ENCODE measurements around the gene GFRA4. TPM values are rescaled to one million over a fixed set of nuclear protein-coding genes. Genes with fewer than 3 reads are reported as not detected.

Gene GFRA4
- total RNA-seq, 1 experiment from 2014 or later, result not detected

- in situ Hi-C loops (cut with HindIII; ENCODE audit: low pct_unique_long_range_greater_than_20kb, low sequenced_read_pairs) (no loop called here), intact Hi-C loops (cut with micrococcal nuclease; ENCODE audit: unreplicated experiment) (no loop called here)
- no peaks in the 10 kb centered on the region for H3K27me3 ChIP-seq (ENCODE audit: control insufficient read depth, insufficient read depth, low read length)
- no peak for ATAC-seq
- H3K4me1 ChIP-seq (ENCODE audit: control insufficient read depth, insufficient read depth, low read length), result no peaks in the 10 kb centered on the region
- DNase-seq (ENCODE audit: low read depth, low spot score), result no peak
- H3K27ac ChIP-seq (ENCODE audit: low read length), result no peak overlapping the region
- TF ChIP-seq TCF7L2 (IDR thresholded peaks at IDR 0.05; ENCODE audit: low read depth, low read length) (no peak), CTCF (IDR thresholded peaks at IDR 0.05) (no peak), POLR2AphosphoS5 (IDR thresholded peaks at IDR 0.05; ENCODE audit: low read depth, low read length) (no peak), REST (IDR thresholded peaks at IDR 0.05; ENCODE audit: insufficient read depth in 1 of 2, low read depth in 2 of 2, low read length in 1 of 2) (no peak), SIN3A (IDR thresholded peaks at IDR 0.05; ENCODE audit: borderline replicate concordance, insufficient read depth, low read depth, low read length) (no peak)
- no peaks in the 10 kb centered on the region for H3K36me3 ChIP-seq (ENCODE audit: control insufficient read depth, insufficient read depth, low read length)
- no TSS peak for BruUV-seq (replicated peaks)
- ChIA-PET CTCF (no interaction called here), POLR2A (no interaction called here)
- no peaks in the 10 kb centered on the region for H3K9me3 ChIP-seq (ENCODE audit: control insufficient read depth, insufficient read depth, low read depth, low read length)
- H3K4me3 ChIP-seq (ENCODE audit: low read depth in 2 of 2, low read length in 2 of 2), result no peak overlapping the region
These were observed 48.7 kb downstream of the GFRA4 start for GRCh38 chr20:3614466-3614865.

GRCh38 chr20:3613821-3614440 lies 49.3 kb downstream of the GFRA4 start:
- BruUV-seq (replicated peaks), result no TSS peak
- no peaks in the 10 kb centered on the region for H3K27me3 ChIP-seq (ENCODE audit: control insufficient read depth, insufficient read depth, low read length)
- DNase-seq (ENCODE audit: low read depth, low spot score), result no peak
- intact Hi-C loops (cut with micrococcal nuclease; ENCODE audit: unreplicated experiment) (no loop called here), in situ Hi-C loops (cut with HindIII; ENCODE audit: low pct_unique_long_range_greater_than_20kb, low sequenced_read_pairs) (no loop called here)
- H3K4me3 ChIP-seq (ENCODE audit: low read depth in 2 of 2, low read length in 2 of 2), result no peak overlapping the region
- no peaks in the 10 kb centered on the region for H3K4me1 ChIP-seq (ENCODE audit: control insufficient read depth, insufficient read depth, low read length)
- H3K36me3 ChIP-seq (ENCODE audit: control insufficient read depth, insufficient read depth, low read length), result no peaks in the 10 kb centered on the region
- CTCF ChIA-PET, result interaction anchor here (0.6 kb wide), 1 partner anchor 103 kb away, joined by 4 read pairs; no protein-coding TSS in a partner anchor
- TF ChIP-seq SIN3A (IDR thresholded peaks at IDR 0.05; ENCODE audit: borderline replicate concordance, insufficient read depth, low read depth, low read length) (no peak), TCF7L2 (IDR thresholded peaks at IDR 0.05; ENCODE audit: low read depth, low read length) (no peak), CTCF (IDR thresholded peaks at IDR 0.05) (no peak), POLR2AphosphoS5 (IDR thresholded peaks at IDR 0.05; ENCODE audit: low read depth, low read length) (no peak), REST (IDR thresholded peaks at IDR 0.05; ENCODE audit: insufficient read depth in 1 of 2, low read depth in 2 of 2, low read length in 1 of 2) (no peak)
- POLR2A ChIA-PET, result no interaction called here
- no peak overlapping the region for H3K27ac ChIP-seq (ENCODE audit: low read length)
- ATAC-seq, result no peak
- H3K9me3 ChIP-seq (ENCODE audit: control insufficient read depth, insufficient read depth, low read depth, low read length), result no peaks in the 10 kb centered on the region
